Loucy (cell line): ENCODE measurements around the gene ZBTB20.

Source experiments
- H2AFZ ChIP-seq: fragments of 200-600 bp; sonication (generic); 2 replicates; pipeline ENCODE4 v1.6.0; 2016; ENCODE audit warnings: antibody characterized with exemption, mild to moderate bottlenecking, low read length, moderate library complexity
- H3F3A ChIP-seq: fragments of 200-600 bp; 2 replicates; pipeline ENCODE4 v1.6.0; 2016; ENCODE audit warnings: antibody characterized with exemption, low read depth, mild to moderate bottlenecking
- H3K27me3 ChIP-seq: fragments of 200-600 bp; sonication (generic); 2 replicates; pipeline ENCODE4 v1.6.1; 2014; ENCODE audit warnings: low read length, mild to moderate bottlenecking; ENCODE audit not compliant: insufficient read depth, poor library complexity, severe bottlenecking
- H3K36me3 ChIP-seq: fragments of 200-600 bp; sonication (generic); 2 replicates; pipeline ENCODE4 v1.6.1; 2016; ENCODE audit warnings: low read length; ENCODE audit not compliant: insufficient read depth
- H3K4me1 ChIP-seq: fragments of 200-600 bp; sonication (generic); 2 replicates; pipeline ENCODE4 v1.5.1; 2014; ENCODE audit warnings: low read length, mild to moderate bottlenecking; ENCODE audit not compliant: insufficient read depth, poor library complexity, severe bottlenecking
- H3K4me2 ChIP-seq: fragments of 200-600 bp; sonication (generic); 2 replicates; pipeline ENCODE4 v1.6.0; 2014; ENCODE audit warnings: antibody characterized with exemption, low read length, low read depth, mild to moderate bottlenecking; ENCODE audit not compliant: poor library complexity, severe bottlenecking
- H3K4me3 ChIP-seq: fragments of 200-600 bp; sonication (generic); 2 replicates; pipeline ENCODE4 v1.5.1; 2014; ENCODE audit warnings: low read length, mild to moderate bottlenecking, mixed read lengths; ENCODE audit not compliant: poor library complexity, severe bottlenecking
- H3K79me2 ChIP-seq: fragments of 200-600 bp; sonication (generic); 2 replicates; pipeline ENCODE4 v1.6.1; 2014; ENCODE audit warnings: low read length; ENCODE audit not compliant: insufficient read depth
- H3K9ac ChIP-seq: fragments of 200-600 bp; sonication (generic); 2 replicates; pipeline ENCODE4 v1.6.0; 2014; ENCODE audit warnings: mild to moderate bottlenecking, low read depth, low read length, moderate library complexity; ENCODE audit not compliant: poor library complexity, severe bottlenecking
- H3K9me2 ChIP-seq: fragments of 200-600 bp; sonication (generic); replicated peaks from 2 replicates; pipeline ENCODE4 v1.6.1; 2016; ENCODE audit warnings: low read depth, low read length, mixed read lengths
- H3K9me3 ChIP-seq: fragments of 200-600 bp; sonication (generic); 2 replicates; pipeline ENCODE4 v1.6.1; 2014; ENCODE audit warnings: mild to moderate bottlenecking, antibody characterized with exemption, low read length, low read depth; ENCODE audit not compliant: insufficient read depth
- H4K20me1 ChIP-seq: fragments of 200-600 bp; sonication (generic); 2 replicates; pipeline ENCODE4 v1.6.0; 2014; ENCODE audit warnings: antibody characterized with exemption, low read length, mild to moderate bottlenecking; ENCODE audit not compliant: insufficient read depth, poor library complexity, severe bottlenecking
- EZH2phosphoT487 ChIP-seq: fragments of 200-600 bp; IDR thresholded peaks from 2 replicates; pipeline ENCODE4 v1.6.1; 2018; ENCODE audit warnings: antibody characterized with exemption, mild to moderate bottlenecking, moderate library complexity, borderline replicate concordance
- TF ChIP-seq, protein P1 (sequence below): fragments of 200-600 bp; sonication (generic); conservative IDR thresholded peaks from 2 replicates; pipeline ENCODE4 v1.5.1; 2014; ENCODE audit warnings: mild to moderate bottlenecking, antibody characterized with exemption, low read length

The ZBTB20 gene

DNA sequence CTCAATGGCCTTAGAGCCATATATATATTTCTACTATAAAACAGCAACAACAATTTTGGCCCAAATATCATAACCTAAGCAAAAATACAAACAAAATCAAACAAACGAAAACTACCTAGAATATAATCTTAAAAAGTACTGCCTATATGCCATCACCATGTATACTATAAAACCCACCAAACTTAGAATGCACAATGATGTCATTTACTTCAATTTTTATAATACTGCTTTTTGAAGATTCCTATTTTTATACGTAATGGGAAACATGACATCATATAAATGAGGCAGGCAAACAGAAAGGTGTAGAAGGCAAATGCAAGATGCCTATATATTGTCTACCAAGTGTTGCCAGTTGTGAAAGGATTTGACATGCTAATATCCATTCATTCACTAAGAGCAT, 550.9 kb downstream of the ZBTB20 start:
- Histone ChIP-seq H4K20me1 (no peaks in the 10 kb centered on the region), H3K27me3 (no peaks in the 10 kb centered on the region), H3K9me2 (no peaks in the 10 kb centered on the region), H3K4me3 (no peak overlapping the region), H3K79me2 (no peaks in the 10 kb centered on the region), H3F3A (no peaks in the 10 kb centered on the region), H3K36me3 (no peaks in the 10 kb centered on the region), H2AFZ (no peak overlapping the region), H3K4me2 (no peak overlapping the region), H3K4me1 (no peaks in the 10 kb centered on the region), H3K9me3 (no peaks in the 10 kb centered on the region), H3K9ac (no peak overlapping the region)
- TF ChIP-seq, protein P1, sequence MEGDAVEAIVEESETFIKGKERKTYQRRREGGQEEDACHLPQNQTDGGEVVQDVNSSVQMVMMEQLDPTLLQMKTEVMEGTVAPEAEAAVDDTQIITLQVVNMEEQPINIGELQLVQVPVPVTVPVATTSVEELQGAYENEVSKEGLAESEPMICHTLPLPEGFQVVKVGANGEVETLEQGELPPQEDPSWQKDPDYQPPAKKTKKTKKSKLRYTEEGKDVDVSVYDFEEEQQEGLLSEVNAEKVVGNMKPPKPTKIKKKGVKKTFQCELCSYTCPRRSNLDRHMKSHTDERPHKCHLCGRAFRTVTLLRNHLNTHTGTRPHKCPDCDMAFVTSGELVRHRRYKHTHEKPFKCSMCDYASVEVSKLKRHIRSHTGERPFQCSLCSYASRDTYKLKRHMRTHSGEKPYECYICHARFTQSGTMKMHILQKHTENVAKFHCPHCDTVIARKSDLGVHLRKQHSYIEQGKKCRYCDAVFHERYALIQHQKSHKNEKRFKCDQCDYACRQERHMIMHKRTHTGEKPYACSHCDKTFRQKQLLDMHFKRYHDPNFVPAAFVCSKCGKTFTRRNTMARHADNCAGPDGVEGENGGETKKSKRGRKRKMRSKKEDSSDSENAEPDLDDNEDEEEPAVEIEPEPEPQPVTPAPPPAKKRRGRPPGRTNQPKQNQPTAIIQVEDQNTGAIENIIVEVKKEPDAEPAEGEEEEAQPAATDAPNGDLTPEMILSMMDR, result no peak
- no peak for TF ChIP-seq EZH2phosphoT487

DNA sequence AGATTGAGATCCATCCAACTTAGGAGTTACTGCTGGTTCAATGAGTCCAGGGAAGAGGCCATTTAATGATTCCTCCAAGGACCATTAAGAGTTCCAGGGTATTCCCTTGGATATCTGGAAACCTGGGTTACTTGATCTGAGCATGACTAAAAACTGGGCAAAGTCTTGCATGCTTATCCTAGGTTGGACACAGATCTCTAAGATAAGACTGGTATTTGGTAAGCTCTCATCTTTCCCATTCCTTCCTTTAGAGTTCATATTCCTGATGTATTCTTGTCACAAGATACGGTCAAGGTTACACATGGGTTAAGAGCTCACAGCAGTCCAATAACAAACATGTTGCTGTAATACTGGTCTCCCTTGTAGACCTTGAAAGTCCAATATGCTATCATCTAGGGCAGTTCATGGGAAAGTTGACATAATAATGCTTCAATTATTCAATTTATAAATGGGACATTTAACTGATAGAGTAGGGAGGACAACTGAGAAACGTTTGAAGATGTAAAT, 551.5 kb downstream of the ZBTB20 start:
- no peak overlapping the region for H2AFZ ChIP-seq
- H3K4me1 ChIP-seq, result no peaks in the 10 kb centered on the region
- no peaks in the 10 kb centered on the region for H3K27me3 ChIP-seq
- no peaks in the 10 kb centered on the region for H4K20me1 ChIP-seq
- H3K79me2 ChIP-seq, result no peaks in the 10 kb centered on the region
- H3K4me3 ChIP-seq, result no peak overlapping the region
- no peaks in the 10 kb centered on the region for H3K36me3 ChIP-seq
- H3K9ac ChIP-seq, result no peak overlapping the region
- no peaks in the 10 kb centered on the region for H3K9me2 ChIP-seq
- no peaks in the 10 kb centered on the region for H3K9me3 ChIP-seq
- H3F3A ChIP-seq, result no peaks in the 10 kb centered on the region
- TF ChIP-seq EZH2phosphoT487, result no peak
- TF ChIP-seq, protein P1, result no peak
- H3K4me2 ChIP-seq, result no peak overlapping the region

GRCh38 chr3:114590309-114591047, 556.6 kb downstream of the ZBTB20 start:
- Histone ChIP-seq H3K9me2 (no peaks in the 10 kb centered on the region), H3K4me1 (no peaks in the 10 kb centered on the region)

More at GRCh38 chr3:114590309-114591047, 556.6 kb downstream of the ZBTB20 start:
- no peaks in the 10 kb centered on the region for H3F3A ChIP-seq
- TF ChIP-seq, protein P1, result no peak
- no peak for TF ChIP-seq EZH2phosphoT487
- no peak overlapping the region for H3K4me2 ChIP-seq
- H2AFZ ChIP-seq, result no peak overlapping the region
- H3K9me3 ChIP-seq, result no peaks in the 10 kb centered on the region
- H3K4me3 ChIP-seq, result no peak overlapping the region
- H3K79me2 ChIP-seq, result no peaks in the 10 kb centered on the region
- no peak overlapping the region for H3K9ac ChIP-seq
- H3K36me3 ChIP-seq, result no peaks in the 10 kb centered on the region; the same call in 1 of the 2 replicates
- H3K27me3 ChIP-seq, result no peaks in the 10 kb centered on the region
- no peaks in the 10 kb centered on the region for H4K20me1 ChIP-seq
